Femur (tissue), 1 donor: ENCODE results near the gene CD300LB.
A peak's percentile ranks its signal among the peaks of the same experiment; 100 is the strongest.
"Not testable (repeated sequence)": the region's sequence is repeated elsewhere in the genome, so short reads cannot be mapped to it uniquely, and the experiment has no call there.

Experiments used
- DNase-seq: peaks from one replicate; pipeline ENCODE4 v3.0.0-alpha.2; 2017

The CD300LB gene

DNA sequence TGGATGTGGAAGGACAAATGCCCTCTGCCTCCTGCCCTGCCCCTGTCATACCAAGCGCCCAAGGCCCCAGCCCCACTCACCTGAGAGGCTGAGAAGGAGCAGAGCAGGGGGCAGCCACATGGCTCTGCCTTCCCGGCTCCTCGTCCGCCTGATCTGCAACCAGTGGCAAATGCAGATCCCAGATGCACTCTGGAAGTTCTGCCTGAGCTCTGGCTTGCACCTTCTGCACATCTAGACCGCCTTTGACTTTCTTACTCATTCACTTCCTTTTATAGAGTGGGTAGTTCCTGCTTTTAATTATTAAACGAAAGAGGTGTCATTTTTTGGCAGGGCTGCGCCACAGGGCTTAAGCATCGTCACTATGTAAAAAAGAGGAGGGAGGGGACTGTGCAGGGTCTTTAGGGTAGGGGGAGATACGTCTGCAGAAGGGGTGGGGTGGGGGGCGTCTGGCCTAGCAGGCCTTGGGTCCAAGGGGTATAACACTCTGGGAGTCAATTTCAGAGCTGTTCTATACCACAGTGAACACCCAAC lies at the start of gene CD300LB:
Gene CD300LB, minus strand, starts transcription at position 245 of the 531 bp plus-strand sequence. Its CDS starts 125 bp downstream, at position 120.
- peak; percentile 9 for DNase-seq

GRCh38 chr17:74579900-74580299 lies 48.6 kb upstream of the CD300LB start:
- DNase-seq = no peak

GRCh38 chr17:74578979-74579378 lies 47.7 kb upstream of the CD300LB start:
- no peak for DNase-seq

DNA sequence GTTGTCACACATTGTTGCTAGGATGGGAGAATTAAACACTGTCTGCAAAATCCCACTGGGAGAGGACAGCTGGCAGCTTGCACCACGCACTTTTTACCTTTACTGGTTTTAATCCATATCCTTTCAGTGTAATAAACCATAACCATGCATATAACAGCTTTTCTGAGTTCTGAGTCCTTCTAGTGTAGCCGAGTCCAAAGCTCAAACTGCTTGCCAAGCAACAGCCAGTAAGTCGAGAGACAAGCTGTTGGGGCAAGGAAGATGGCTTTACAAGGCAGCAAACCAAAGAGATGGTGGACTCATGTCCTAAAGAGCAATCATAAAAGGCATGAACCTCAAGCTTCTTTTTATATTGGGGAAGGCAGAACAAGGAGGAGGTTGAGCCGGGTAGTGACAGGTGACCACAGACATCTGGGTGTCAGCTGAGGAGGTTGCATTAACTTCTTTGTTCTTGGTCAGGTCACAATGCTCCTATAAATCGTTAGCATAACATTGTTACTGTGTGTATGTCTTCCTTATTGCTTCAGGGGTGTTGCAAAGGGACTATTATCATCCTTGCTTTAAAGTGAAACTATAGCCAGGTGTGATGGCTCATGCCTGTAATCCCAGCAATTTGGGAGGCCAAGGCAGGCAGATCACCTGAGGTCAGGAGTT lies 43.3 kb upstream of the CD300LB start:
- no peak for DNase-seq

GRCh38 chr17:74573635-74574034 lies 42.4 kb upstream of the CD300LB start:
- not testable (repeated sequence) for DNase-seq

- DNase-seq = no peak
Measured at GRCh38 chr17:74573169-74573568, 41.9 kb upstream of the CD300LB start.

DNA sequence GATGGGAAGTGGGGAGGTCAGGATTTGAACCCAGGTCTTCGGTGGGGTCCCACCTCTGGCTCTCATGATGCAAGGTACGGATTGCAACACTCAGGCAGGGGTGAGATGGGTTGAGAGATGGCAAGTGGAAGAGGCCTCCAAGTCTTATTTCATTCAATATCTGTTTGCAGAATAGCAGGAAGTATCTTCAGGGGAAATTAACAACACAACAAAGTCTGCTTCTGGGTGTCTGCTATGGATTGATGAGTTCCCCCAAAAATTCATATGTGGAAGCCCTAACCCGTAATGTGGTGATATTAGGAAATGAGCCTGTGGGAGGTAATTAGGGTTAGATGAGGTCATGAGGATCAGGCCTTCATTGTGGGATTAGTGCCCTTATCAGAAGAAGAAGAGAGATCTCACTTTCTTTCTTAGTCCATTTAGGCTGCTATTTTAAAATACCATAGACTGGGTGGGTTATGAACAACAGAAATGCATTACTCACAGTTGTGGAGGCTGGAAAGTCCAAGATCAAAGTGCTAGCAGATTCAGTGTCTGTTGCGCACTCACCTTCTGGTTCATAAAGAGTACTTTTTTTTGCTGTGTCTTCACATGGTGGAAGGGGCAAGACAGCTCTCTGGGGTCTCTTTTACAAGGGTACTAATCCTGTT lies 40.5 kb upstream of the CD300LB start:
- no peak for DNase-seq

DNA sequence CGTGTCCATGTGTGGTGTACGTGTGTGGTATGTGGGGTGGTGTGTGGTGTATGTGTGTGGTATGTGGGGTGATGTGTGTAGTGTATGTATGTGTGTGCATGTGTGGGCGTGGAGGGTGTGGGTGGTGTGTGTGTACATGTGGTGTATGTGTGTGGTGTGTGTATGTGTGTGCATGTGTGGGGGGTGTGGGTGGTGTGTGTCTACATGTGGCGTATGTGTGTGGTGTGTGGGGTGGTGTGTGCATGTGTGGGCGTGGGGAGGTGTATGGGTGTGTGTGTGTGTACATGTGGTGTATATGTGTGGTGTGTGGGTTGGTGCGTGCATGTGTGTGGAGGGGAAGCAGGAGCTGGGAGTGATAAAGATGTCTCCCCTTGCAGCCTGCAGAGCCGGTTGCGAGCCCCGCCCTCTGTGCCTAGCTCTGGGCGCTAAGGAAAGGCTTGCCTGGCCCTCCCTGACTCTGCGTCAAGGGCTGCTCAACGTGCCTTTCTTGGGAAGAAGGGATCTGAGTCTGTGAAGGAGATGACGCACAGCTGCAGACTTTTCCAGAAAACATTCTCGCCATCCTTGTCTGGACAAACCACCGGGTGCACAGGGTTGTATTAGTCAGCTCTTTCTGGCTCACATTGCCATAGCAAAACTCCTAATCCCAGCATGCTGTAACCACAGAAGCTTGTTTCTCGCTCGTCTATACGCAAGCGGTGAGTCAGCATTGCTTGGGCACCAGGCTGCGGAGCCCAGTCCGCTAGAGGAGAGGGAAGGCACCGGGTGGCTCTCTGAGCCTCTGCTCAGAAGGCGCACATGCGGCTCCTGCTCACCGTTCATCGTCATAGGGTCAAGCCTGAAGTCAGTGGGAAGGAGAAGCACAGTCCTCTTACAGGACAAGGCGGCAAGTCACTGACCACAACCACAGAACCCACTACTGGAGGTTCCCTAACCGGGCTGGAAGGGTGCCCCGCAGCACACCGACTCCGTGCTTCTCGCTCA lies 38.0 kb upstream of the CD300LB start:
- peak; percentile 69 for DNase-seq

DNA sequence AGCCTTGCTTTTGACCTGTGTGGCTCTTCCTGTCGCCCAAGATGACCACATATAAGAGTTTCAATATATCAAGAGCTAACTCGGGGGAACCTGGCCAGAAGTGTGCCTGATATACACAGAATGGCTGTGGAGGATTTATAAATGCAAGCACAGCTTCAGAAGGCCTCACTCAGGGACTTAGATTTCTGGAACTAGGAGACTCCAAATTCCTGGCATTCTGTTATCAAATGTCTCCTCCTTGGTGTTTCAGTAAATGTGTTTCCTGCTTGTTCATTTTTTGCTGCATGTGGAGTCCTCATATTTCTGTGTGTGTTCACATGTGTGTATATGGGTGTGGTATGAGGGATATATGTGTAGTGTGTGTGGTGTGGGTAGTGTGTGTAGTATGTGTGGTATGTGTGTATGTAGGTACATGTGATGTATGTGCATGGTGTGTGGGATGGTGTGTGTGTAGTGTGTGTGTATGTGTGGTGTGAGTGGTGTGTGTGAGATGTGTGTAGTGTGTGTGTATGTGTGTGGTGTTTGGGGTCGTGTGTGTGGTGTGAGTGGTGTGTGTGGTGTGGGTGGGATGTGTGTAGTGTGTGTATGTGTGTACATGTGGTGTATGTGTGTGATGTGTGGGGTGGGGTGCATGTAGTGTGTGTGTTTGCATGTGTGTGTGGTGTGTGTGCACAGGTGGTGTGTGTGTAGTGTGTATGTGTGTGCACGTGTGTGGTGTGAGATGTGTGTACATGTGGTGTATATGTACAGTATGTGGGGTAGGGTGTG lies 37.0 kb upstream of the CD300LB start:
- no peak for DNase-seq

GRCh38 chr17:74567397-74567796 lies 36.1 kb upstream of the CD300LB start, which contains the start of gene CD300H:
Gene CD300H (minus strand): TSS chr17:74567509.
- no peak for DNase-seq

DNA sequence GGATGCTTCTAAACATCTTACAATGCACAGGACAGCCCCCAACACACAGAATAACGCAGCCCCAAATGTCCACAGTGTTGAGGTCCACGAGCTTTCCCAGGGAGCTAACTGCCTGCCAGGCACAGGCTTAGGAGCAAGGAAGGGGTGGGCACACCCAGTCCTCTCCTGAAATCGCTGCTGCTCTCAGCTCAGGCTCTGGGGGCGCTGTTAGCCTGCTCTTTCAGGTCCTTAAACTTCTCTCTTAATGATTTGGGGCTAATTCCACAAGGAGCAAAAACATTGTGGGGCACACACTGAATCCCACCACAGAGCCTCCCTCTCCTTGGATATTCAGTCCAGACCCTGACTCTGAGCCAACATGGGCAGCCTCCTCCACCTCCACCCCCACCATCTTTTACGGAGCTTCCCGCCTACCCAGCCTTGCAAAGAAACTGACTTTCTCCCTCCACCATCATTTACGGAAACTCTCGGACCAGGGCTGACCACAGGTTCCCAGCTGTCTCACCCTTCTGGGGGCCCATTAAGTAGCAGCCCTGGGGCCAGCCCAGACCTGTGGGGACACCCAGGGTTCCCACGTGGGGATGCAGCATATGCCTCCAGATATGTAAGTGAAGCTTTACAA lies 35.0 kb upstream of the CD300LB start:
- DNase-seq = no peak

GRCh38 chr17:74565126-74565525 lies 33.9 kb upstream of the CD300LB start:
- DNase-seq = no peak

DNA sequence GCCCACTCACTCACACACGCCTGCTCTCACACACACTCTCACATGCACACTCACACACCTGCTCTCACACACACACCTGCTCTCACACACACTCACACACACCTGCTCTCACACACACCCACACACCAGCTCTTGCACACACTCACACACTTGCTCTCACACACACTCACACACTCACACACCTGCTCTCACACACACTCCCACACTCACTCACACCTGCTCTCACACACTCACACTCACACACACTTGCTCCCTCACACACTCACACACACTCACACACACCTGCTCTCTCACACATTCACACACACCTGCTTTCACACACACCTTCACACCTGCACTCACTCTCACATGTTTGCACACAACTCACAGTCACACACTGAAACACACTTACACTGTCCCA lies 32.1 kb upstream of the CD300LB start:
- no peak for DNase-seq

DNA sequence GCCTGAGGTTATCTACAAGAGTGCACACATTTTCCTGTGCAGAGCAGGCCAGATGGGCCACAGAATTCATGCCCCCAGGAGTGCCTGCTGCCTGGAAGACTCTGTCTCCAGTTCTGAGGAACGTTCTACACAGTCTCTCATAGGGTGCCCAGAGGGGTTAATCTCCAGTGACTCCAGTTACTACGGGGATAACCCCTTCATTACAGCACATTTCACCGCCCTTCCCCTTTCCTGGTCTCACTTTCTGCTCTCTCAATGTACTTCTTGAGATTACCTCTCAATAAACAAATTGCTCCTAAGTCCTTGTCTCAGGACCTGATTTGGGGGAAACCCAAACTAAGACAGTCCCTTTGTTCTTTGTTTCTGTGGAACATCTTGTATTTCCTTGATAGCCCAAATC lies 30.3 kb upstream of the CD300LB start:
- no peak for DNase-seq

DNA sequence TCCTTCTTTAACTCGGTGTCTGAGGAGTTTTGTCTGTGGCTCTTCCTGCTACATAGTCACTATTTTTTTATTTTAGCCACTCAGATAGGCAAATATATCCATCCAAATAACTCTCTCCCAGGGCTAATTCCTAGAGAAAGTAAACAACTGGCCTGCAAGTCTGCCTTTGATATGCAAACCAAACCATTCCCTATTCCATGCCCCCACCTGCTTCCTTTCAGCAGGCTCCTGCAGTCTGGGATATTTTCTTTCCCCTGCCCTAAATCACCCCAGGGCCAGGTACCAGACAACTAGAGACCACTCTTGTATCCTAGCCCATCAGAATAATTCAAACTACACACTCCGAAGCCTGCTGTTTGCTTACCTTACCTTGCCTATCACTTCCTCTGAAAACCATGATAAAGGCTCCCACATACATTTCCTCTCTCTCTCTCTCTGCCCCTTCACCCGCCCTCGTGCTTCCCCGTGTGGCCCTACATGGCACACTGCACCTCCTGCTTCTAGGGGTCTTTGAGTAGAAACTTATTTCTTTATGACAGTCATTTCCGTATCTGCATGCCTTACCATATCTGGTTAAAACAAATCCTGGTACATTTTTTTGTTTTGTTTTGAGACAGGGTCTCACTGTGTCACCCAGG lies 27.7 kb upstream of the CD300LB start:
- DNase-seq = no peak

- not testable (repeated sequence) for DNase-seq
Measured at GRCh38 chr17:74558402-74558801, 27.1 kb upstream of the CD300LB start.

DNA sequence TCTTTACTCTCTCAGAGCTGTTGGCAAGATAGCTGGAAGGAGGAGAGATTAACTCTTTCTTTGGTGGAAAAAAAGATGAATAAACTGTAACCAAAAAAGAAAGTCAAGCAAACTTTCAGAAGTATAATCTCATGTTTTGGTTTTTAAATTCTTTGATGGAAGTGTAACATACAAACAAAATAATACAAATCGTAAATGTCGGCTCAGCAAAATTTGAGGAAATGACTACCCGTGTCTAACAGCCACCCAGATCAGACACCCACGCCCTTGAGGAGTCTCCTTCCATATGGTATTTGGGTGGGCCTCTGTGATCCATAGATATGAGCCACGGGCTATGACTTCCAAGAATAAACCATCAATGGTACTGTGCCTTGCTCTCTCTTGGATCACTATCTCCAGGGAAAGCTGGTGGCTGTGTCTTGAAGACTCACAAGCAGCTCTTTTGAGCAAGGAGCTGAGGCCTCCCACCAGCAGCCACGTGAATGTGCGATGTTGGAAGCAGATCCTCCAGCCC lies 24.2 kb upstream of the CD300LB start:
- DNase-seq = no peak

DNA sequence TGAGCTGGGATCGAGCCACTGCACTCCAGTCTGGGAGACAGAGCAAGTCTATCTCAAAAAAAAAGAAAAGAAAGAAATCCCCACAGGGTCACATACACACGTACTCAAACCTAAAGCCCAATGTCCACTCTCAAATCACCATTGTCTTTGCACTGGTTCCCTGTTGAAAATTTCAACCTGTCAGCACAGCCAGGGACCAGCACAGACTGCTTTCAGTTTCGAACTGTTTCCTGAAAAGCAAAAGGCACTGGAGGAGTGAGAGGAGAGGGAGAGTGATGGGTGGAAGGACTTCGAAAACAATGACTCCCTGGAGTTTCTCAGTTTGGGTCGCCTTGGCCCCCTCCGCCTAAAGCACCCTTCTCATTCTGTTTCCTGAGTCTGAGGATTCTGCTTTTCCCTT lies 23.6 kb upstream of the CD300LB start:
- DNase-seq = no peak

GRCh38 chr17:74552037-74552436 lies 20.8 kb upstream of the CD300LB start:
- DNase-seq = no peak

DNA sequence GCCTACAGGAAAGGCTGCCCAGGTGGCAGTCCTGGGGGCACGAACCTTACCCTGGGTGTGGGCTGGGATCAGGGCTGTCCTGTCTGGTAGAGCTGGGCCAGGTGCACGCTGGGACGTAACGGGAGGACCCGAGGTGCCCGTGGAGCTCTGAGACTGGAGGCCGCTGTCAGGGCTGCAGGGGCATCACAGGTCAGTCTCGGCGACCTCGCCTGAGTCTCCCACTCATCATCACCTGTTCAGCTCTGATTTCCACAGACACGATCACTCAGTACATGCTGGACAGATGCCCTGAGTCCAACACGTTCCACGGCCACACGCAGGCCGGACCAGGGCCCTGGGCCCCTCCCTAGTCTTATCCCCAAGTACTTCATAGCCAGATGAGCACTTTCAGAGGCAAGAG lies 19.3 kb upstream of the CD300LB start:
- no peak for DNase-seq

DNA sequence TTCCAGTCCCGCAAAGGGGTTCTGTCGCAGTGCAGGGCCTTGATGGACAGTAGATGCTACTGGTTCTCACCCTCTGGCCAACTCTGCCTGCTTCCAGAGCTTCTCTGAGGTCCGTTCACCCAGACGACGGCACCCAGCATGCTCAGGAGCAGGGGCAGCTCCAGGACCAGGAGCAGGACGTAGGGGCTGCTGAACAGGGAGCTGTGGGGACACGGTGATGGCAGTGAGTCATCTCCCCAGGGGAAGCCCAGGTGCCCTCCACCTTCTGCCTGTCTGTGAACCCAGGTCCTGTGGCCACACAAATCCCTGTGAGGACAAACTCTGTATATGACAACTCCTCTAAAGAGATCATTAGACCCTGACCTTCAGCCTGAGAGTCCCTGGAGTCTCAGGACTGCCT lies 18.1 kb upstream of the CD300LB start:
- DNase-seq = no peak
